Activated CD8-positive, alpha-beta memory T cell treated with anti-CD3 and anti-CD28 coated beads, Interleukin-2, amount 10 ng/mL, durations not matched to agents 7 days and 5 days (primary cell): ENCODE data around the gene CUL9. TPM values are rescaled to one million over a fixed set of nuclear protein-coding genes. Genes with fewer than 3 reads are reported as not detected.

ENCODE experiments used
- ATAC-seq: fragments of 150-1000 bp; cut with Tn5 transposase; one replicate; pipeline ENCODE4 v1.10.0; 2021; ENCODE audit warnings: moderate library complexity
- CTCF ChIA-PET: fragments of 350-600 bp; sonication (Branson Sonifier 250); formaldehyde crosslinking; loops from one replicate; lab custom pipeline; 2021; ENCODE audit warnings: antibody characterized with exemption; lab: Charles Lee
- DNase-seq: peaks from one replicate; pipeline ENCODE4 v3.0.0-alpha.2; 2020
- H3K27ac Mint-ChIP-seq: one replicate; pipeline ENCODE4 v1.8.0; 2021; ENCODE audit warnings: mild to moderate bottlenecking, mixed read lengths
- H3K27me3 Mint-ChIP-seq: one replicate; pipeline ENCODE4 v1.8.0; 2021; ENCODE audit warnings: mixed read lengths
- H3K36me3 Mint-ChIP-seq: one replicate; pipeline ENCODE4 v1.8.0; 2021; ENCODE audit warnings: mild to moderate bottlenecking, mixed read lengths
- H3K4me1 Mint-ChIP-seq: one replicate; pipeline ENCODE4 v1.8.0; 2021; ENCODE audit warnings: mixed read lengths
- H3K4me3 Mint-ChIP-seq: one replicate; pipeline ENCODE4 v1.8.0; 2021; ENCODE audit warnings: mild to moderate bottlenecking, moderate library complexity, mixed read lengths
- H3K9me3 Mint-ChIP-seq: one replicate; pipeline ENCODE4 v1.8.0; 2022; ENCODE audit warnings: low read depth, mixed read lengths
- total RNA-seq, 2 experiments: library from RNA; stranded (reverse); gene quantifications; one replicate each; pipeline ENCODE4 v1.2.3, GENCODE V29; 2021

CUL9 gene
- total RNA-seq, 2 experiments from 2014 or later: 49.9 to 71.3 TPM

- H3K4me3 Mint-ChIP-seq: no peak overlapping the region
- peak overlapping the region; percentile 85 for H3K27ac Mint-ChIP-seq
- H3K27me3 Mint-ChIP-seq: no peaks in the 10 kb centered on the region
- H3K9me3 Mint-ChIP-seq: no peaks in the 10 kb centered on the region
- CTCF ChIA-PET: no interaction called here
- DNase-seq: no peak
- peaks cover 40% of the 10 kb centered on the region for H3K36me3 Mint-ChIP-seq
- H3K4me1 Mint-ChIP-seq: peaks cover 48% of the 10 kb centered on the region
- ATAC-seq: no peak
Measured at GRCh38 chr6:43176423-43176786, 5.6 kb upstream of the CUL9 start.

- Mint-ChIP-seq H3K4me1 (peaks cover 51% of the 10 kb centered on the region), H3K27me3 (no peaks in the 10 kb centered on the region), H3K36me3 (peaks cover 36% of the 10 kb centered on the region), H3K4me3 (no peak overlapping the region), H3K9me3 (no peaks in the 10 kb centered on the region), H3K27ac (peak overlapping the region; percentile 8)
- CTCF ChIA-PET: interaction anchor here (0.6 kb wide), 1 partner anchor 135 kb away, joined by 3 read pairs; no protein-coding TSS in a partner anchor
- DNase-seq (no peak), ATAC-seq (no peak)
Measured at GRCh38 chr6:43178150-43178549, 3.8 kb upstream of the CUL9 start.

- no peak for ATAC-seq
- H3K9me3 Mint-ChIP-seq: no peaks in the 10 kb centered on the region
- no peaks in the 10 kb centered on the region for H3K27me3 Mint-ChIP-seq
- H3K36me3 Mint-ChIP-seq: peaks cover 37% of the 10 kb centered on the region
- CTCF ChIA-PET: no interaction called here
- H3K27ac Mint-ChIP-seq: no peak overlapping the region
- DNase-seq: no peak
- peaks cover 51% of the 10 kb centered on the region for H3K4me1 Mint-ChIP-seq
- no peak overlapping the region for H3K4me3 Mint-ChIP-seq
Measured at GRCh38 chr6:43178951-43179830, 2.8 kb upstream of the CUL9 start.

- Mint-ChIP-seq H3K27me3 (no peaks in the 10 kb centered on the region), H3K27ac (no peak overlapping the region), H3K4me3 (no peak overlapping the region), H3K4me1 (peaks cover 54% of the 10 kb centered on the region), H3K9me3 (no peaks in the 10 kb centered on the region), H3K36me3 (peaks cover 37% of the 10 kb centered on the region)
- DNase-seq (no peak), ATAC-seq (no peak)
- CTCF ChIA-PET: interaction anchor here (1.1 to 1.3 kb wide), 2 partner anchors 8 to 37 kb away, joined by 4 to 5 read pairs; partner anchors contain the start of gene SRF
Measured at GRCh38 chr6:43180058-43180457, 1.9 kb upstream of the CUL9 start.

- Mint-ChIP-seq H3K27ac (peak overlapping the region; percentile 56), H3K36me3 (peaks cover 34% of the 10 kb centered on the region), H3K4me3 (peak overlapping the region; percentile 34), H3K4me1 (peaks cover 51% of the 10 kb centered on the region), H3K27me3 (no peaks in the 10 kb centered on the region), H3K9me3 (no peaks in the 10 kb centered on the region)
- no peak for DNase-seq
- no peak for ATAC-seq
- CTCF ChIA-PET: interaction anchor here (1.1 to 1.3 kb wide), 2 partner anchors 9 to 37 kb away, joined by 4 to 5 read pairs; partner anchors contain the start of gene SRF
Measured at GRCh38 chr6:43180985-43181384, 1.0 kb upstream of the CUL9 start.

GRCh38 chr6:43181621-43181941 lies 415 bp upstream of the CUL9 start:
- Mint-ChIP-seq H3K9me3 (no peaks in the 10 kb centered on the region), H3K27ac (peak overlapping the region; percentile 82), H3K4me3 (peak overlapping the region; percentile 91), H3K4me1 (peaks cover 51% of the 10 kb centered on the region), H3K36me3 (peaks cover 33% of the 10 kb centered on the region), H3K27me3 (no peaks in the 10 kb centered on the region)
- ATAC-seq: no peak
- no peak for DNase-seq
- CTCF ChIA-PET: interaction anchor here (1.0 to 1.9 kb wide), 4 partner anchors 9 to 47 kb away, joined by 3 to 12 read pairs (median 6); partner anchors contain the start of gene DNPH1

- no peak for ATAC-seq
- DNase-seq: no peak
- H3K4me3 Mint-ChIP-seq: peak overlapping the region; percentile 91
- CTCF ChIA-PET: interaction anchor here (0.6 to 1.9 kb wide), 2 partner anchors 42 to 45 kb away, joined by 3 to 6 read pairs; no protein-coding TSS in a partner anchor
- H3K27ac Mint-ChIP-seq: peak overlapping the region; percentile 82
- H3K4me1 Mint-ChIP-seq: peaks cover 46% of the 10 kb centered on the region
- peaks cover 30% of the 10 kb centered on the region for H3K36me3 Mint-ChIP-seq
- no peaks in the 10 kb centered on the region for H3K27me3 Mint-ChIP-seq
- no peaks in the 10 kb centered on the region for H3K9me3 Mint-ChIP-seq
Measured at GRCh38 chr6:43183441-43183840, 1.4 kb downstream of the CUL9 start.

GRCh38 chr6:43184268-43184985 lies 2.4 kb downstream of the CUL9 start:
- DNase-seq (no peak), ATAC-seq (no peak)
- Mint-ChIP-seq H3K4me1 (peaks cover 45% of the 10 kb centered on the region), H3K27me3 (no peaks in the 10 kb centered on the region), H3K27ac (peak overlapping the region; percentile 56), H3K36me3 (peaks cover 27% of the 10 kb centered on the region), H3K4me3 (no peak overlapping the region), H3K9me3 (no peaks in the 10 kb centered on the region)
- CTCF ChIA-PET: interaction anchor here (2.1 kb wide), 1 partner anchor 44 kb away, joined by 7 read pairs; the partner anchor contains the start of gene DNPH1

GRCh38 chr6:43185391-43185985 lies 3.5 kb downstream of the CUL9 start:
- Mint-ChIP-seq H3K4me3 (peak overlapping the region; percentile 17), H3K9me3 (no peaks in the 10 kb centered on the region), H3K27me3 (no peaks in the 10 kb centered on the region), H3K4me1 (peaks cover 45% of the 10 kb centered on the region), H3K27ac (peak overlapping the region; percentile 75), H3K36me3 (peaks cover 27% of the 10 kb centered on the region)
- DNase-seq (peak; percentile 52), ATAC-seq (no peak)
- CTCF ChIA-PET: interaction anchor here (1.1 to 2.1 kb wide), 2 partner anchors 43 to 324 kb away, joined by 3 to 7 read pairs; partner anchors contain the start of genes DNPH1 and LRRC73

- ATAC-seq (no peak), DNase-seq (no peak)
- Mint-ChIP-seq H3K27me3 (no peaks in the 10 kb centered on the region), H3K36me3 (peaks cover 26% of the 10 kb centered on the region), H3K9me3 (no peaks in the 10 kb centered on the region), H3K4me3 (no peak overlapping the region), H3K27ac (no peak overlapping the region), H3K4me1 (peaks cover 43% of the 10 kb centered on the region)
- CTCF ChIA-PET: interaction anchor here (1.0 to 2.1 kb wide), 3 partner anchors 42 to 324 kb away, joined by 3 to 7 read pairs (median 3); partner anchors contain the start of genes DNPH1 and LRRC73
Measured at GRCh38 chr6:43186019-43186418, 4.0 kb downstream of the CUL9 start.

- no peak for DNase-seq
- H3K27me3 Mint-ChIP-seq: no peaks in the 10 kb centered on the region
- no peak overlapping the region for H3K4me3 Mint-ChIP-seq
- H3K36me3 Mint-ChIP-seq: peaks cover 26% of the 10 kb centered on the region
- ATAC-seq: no peak
- no peak overlapping the region for H3K27ac Mint-ChIP-seq
- CTCF ChIA-PET: interaction anchor here (1.0 kb wide), 1 partner anchor 43 kb away, joined by 3 read pairs; no protein-coding TSS in a partner anchor
- peaks cover 37% of the 10 kb centered on the region for H3K4me1 Mint-ChIP-seq
- H3K9me3 Mint-ChIP-seq: no peaks in the 10 kb centered on the region
Measured at GRCh38 chr6:43186706-43187105, 4.7 kb downstream of the CUL9 start.

GRCh38 chr6:43187821-43188220 lies 5.8 kb downstream of the CUL9 start:
- no peak overlapping the region for H3K27ac Mint-ChIP-seq
- peaks cover 32% of the 10 kb centered on the region for H3K4me1 Mint-ChIP-seq
- CTCF ChIA-PET: interaction anchor here (1.3 kb wide), 1 partner anchor 16 kb away, joined by 4 read pairs; no protein-coding TSS in a partner anchor
- DNase-seq (no peak), ATAC-seq (no peak)
- peaks cover 29% of the 10 kb centered on the region for H3K36me3 Mint-ChIP-seq
- no peak overlapping the region for H3K4me3 Mint-ChIP-seq
- no peaks in the 10 kb centered on the region for H3K27me3 Mint-ChIP-seq
- H3K9me3 Mint-ChIP-seq: no peaks in the 10 kb centered on the region

GRCh38 chr6:43188426-43188825 lies 6.4 kb downstream of the CUL9 start:
- Mint-ChIP-seq H3K4me1 (peaks cover 26% of the 10 kb centered on the region), H3K9me3 (no peaks in the 10 kb centered on the region), H3K27me3 (no peaks in the 10 kb centered on the region), H3K4me3 (no peak overlapping the region), H3K36me3 (peaks cover 33% of the 10 kb centered on the region), H3K27ac (no peak overlapping the region)
- no peak for DNase-seq
- no peak for ATAC-seq
- CTCF ChIA-PET: interaction anchor here (0.9 to 1.3 kb wide), 2 partner anchors 17 to 36 kb away, joined by 3 to 4 read pairs; no protein-coding TSS in a partner anchor
